GM18873 (cell line): ENCODE data around the gene ARHGAP19.
"Not testable (repeated sequence)": the region's sequence is repeated elsewhere in the genome, so short reads cannot be mapped to it uniquely, and the experiment has no call there.

Source experiments
- ATAC-seq: cut with Tn5 transposase; IDR thresholded peaks from one replicate; pipeline ENCODE4 v1.9.1; 2021; ENCODE audit warnings: mild to moderate bottlenecking, moderate library complexity, moderate number of reproducible peaks; ENCODE audit not compliant: unreplicated experiment, low FRiP score

ARHGAP19 gene

DNA sequence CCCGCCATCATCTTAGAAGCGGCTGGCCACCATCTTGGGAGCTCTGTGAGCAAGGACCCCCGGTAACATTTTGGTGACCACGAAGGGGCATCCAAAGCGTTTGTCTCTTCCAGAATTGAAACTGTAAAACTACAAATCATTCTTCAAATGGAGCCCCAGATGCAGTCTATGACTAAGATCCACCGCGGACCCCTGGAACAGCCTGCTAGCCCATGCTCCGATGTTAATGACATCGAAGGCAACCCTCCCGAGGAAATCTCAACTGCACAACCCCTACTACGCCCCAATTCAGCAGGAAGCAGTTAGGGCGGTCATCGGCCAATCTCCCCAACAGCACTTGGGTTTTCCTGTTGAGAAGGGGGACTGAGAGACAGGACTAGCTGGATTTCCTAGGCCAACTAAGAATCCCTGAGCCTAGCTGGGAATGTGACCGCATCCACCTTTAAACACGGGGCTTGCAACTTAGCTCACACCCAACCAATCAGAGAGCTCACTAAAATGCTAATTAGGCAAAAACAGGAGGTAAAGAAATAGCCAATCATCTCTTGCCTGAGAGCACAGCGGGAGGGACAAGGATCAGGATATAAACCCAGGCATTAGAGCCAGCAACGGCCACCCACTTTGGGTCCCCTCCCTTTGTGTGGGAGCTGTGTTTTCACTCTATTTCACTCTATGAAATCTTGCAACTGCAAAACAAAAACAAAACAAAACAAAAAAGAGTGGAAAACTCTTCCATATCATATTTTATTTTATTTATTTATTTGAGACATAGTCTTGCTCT lies 1.7 kb downstream of the ARHGAP19 start:
- ATAC-seq: not testable (repeated sequence)

DNA sequence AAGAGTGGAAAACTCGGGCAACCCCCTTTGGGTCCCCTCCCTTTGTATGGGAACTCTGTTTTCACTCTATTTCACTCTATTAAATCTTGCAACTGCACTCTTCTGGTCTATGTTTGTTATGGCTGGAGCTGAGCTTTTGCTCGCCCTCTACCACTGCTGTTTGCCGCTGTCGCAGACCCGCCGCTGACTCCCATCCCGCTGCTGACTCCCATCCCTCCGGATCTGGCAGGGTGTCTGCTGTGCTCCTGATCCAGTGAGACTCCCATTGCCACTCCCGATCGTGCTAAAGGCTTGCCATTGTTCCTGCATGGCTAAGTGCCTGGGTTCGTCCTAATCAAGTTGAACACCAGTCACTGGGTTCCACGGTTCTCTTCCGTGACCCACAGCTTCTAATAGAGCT lies 2.4 kb downstream of the ARHGAP19 start:
- not testable (repeated sequence) for ATAC-seq

DNA sequence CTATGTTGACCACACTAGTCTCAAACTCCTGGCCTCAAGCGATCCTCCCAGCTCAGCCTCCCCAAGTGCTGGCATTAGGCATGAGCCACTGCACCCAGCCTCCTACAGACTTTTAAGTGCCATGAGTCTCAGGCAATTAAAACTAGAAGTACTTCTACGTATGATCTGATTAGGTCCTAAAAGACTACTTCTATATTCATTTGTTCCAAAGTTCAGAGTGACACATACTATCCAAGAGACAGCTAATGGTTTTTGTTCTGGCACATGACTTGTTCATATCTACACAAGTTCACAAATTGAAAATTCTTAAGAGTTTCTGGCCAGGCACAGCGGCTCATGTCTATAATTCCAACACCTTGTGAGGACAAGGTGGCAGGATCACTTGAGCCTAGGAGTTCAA lies 11.7 kb downstream of the ARHGAP19 start:
- ATAC-seq: no peak

DNA sequence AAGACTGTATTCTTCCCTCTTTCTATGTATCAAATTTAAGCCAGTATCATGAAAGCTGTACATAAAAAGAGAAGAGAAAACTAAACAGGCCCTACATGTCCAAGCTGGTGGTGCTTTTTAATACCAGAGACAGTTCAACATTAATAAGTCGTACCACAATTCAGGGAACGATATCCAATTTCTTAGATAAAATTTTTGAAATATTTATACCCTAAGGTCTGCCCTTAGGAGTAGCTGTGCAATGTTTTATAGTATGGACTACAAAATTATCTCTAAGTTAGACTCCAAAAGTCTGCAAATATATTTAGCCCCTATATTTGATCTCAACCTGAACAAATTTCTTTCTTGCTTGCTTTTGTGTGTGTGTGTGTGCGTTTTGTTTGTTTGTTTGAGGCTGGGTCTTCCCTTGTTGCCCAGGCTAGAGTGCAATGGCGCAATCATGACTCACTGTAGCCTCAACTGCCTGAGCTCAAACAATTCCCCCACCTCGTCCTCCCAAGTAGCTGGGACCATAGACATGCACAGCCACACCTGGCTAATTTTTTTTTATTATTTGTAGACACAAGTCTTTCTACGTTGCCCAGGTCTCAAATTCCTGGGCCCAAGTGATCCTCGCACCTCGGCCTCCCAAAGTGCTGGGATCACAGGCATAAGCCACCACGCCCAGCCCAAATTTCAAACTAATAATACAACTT lies 13.2 kb downstream of the ARHGAP19 start:
- no peak for ATAC-seq

DNA sequence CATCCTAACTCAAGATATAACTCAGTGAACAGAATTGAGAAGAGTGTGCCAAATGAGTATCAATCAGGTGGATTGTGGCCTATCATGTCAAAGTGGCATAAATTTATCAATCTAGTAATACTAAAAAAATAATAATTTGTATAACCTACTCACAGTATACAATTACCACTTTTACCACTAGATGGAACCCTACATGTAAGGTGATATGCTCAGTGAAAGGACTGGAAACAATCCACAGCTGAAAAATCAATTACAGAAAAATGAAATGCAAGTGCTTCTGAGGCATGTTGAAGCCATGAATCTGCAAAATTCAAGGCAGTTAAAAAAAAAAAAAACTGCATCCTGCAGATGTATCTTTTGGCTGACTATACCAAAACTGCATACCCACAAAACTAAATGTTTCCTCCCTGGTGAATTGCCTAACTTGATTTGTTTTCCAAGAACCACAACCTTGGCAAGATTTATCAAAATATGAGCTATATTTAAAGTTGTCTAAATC lies 13.9 kb downstream of the ARHGAP19 start:
- ATAC-seq: no peak

DNA sequence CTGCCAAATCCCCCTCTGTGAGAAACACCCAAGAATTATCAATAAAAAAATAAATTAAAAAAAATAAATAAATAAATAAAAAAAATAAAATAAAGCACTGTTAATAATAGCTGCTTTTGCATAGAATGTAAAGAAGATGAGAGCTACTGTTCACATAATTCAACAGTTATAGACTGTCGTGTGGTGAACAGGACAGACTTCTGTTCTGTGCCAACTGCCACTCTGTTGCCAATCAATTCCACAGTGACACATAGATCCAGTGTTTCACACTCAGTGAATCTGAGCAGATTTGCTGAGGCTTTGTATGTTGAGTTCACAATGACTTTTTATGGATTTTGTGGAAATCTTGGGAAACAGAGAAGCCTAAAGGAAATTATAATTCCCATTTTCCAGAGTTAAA lies 14.9 kb downstream of the ARHGAP19 start:
- ATAC-seq: no peak

DNA sequence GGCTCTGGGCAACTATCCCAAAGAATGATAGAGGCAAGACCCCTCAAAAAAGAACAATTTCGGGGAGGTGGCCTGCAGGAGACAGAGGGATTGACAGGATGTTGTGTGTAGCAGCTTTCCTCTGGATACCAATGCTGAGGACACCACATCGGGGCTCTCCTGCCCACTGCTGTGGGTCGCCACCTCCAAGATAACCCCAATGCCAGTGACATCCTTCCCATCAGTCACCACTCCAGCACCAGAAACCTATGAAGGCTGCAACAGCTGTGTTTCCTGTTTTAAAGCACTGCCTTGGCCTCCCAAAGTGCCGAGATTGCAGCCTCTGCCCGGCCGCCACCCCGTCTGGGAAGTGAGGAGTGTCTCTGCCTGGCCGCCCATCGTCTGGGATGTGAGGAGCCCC lies 17.6 kb downstream of the ARHGAP19 start:
- no peak for ATAC-seq

DNA sequence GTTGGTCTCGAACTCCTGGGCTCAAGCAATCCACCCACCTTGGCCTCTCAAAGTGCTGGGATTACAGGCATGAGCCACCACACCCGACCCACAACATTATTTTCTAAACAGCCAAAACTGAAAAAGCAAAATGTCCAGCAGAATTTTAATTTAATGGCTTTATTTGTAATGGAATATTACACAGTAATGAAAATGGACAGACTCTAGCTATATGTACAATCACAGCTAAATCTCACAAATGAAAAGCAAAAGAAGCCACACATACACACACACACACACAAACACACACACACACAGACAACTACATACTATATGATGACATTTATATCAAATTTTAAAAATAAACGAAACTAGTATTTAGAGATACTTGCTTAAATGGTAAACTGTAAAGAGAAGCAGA lies 18.7 kb downstream of the ARHGAP19 start:
- no peak for ATAC-seq

DNA sequence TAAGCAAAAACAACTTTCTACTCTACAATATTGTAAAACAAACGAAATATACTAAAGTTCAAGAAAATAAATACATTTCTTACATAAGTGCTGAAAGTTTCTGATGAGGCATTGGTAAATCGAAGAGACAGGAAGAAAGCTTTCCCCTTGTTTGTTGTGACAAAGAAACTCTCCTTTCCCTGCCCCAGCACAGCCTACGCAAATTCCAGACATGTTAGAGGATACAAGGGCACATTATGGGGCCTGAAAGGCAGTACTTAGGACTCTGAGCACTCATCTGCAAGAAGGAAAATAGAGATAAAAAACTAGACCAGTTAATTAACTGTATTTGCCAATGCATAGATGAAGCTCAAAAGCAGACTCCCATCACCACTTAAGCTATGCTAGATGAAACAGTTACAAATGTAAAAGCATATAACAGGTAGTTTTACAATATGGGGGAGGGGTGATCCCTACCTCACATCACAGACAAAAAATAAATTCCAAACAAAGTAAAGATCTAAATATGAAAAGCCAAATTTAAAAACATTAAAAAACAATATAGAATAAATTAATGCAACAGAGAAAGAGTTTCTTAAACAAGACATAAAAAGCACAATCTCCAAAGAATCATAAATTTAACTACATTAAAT lies 21.8 kb downstream of the ARHGAP19 start:
- no peak for ATAC-seq

DNA sequence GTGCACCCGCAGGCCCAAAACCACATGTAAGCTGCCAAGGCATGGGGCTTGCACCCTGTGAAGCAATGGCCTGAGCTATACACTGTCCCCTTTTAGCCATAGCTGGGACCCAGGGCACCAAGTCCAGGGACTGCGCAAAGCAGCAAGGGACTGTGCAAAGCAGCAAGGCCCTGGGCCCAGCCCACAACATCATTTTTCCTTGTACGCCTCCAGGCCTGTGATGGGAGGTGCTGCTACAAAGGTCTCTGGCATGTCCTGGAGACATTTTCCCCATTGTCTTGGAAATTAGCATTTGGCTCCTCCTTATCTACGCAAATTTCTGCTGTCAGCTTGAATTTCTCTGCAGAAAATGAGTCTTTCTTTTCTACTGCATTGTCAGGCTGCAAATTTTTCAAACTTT lies 24.8 kb downstream of the ARHGAP19 start:
- no peak for ATAC-seq

DNA sequence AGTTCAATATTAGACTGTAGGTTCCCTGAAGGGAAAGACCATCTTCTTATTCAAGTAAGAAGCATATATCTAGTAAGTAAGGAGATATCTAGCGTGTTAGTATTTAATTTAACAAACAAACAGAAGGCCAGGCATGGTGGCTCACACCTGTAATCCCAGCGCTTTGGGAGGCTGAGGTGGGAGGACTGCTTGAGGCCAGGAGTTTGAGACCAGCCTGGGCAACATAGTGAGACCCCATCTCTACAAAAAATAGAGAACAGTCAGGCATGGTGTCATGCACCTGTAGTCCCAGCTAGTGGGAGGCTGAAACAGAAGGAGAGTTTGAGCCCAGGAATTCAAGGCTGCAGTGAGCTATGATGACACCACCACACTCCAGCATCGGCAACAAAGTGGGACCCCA lies 27.3 kb downstream of the ARHGAP19 start:
- ATAC-seq: not testable (repeated sequence)

DNA sequence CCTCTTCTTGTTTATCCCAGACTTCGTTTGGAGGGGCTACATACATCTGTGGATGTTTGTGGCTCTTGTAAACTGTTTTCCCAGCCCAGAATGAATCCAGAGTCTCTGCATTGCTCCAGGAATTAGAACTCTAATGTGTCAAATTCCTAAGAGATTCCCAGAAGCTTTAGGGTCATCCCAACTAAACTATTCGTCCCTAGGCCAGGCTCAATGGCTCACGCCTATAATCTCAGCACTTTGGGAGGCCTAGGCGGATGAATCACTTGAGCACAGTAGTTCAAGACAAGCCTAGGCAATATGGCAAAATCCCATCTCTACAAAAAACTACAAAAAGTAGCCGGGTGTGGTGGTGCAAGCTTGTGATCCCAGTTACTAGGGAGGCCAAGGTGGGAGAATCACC lies 28.5 kb downstream of the ARHGAP19 start:
- ATAC-seq: no peak

DNA sequence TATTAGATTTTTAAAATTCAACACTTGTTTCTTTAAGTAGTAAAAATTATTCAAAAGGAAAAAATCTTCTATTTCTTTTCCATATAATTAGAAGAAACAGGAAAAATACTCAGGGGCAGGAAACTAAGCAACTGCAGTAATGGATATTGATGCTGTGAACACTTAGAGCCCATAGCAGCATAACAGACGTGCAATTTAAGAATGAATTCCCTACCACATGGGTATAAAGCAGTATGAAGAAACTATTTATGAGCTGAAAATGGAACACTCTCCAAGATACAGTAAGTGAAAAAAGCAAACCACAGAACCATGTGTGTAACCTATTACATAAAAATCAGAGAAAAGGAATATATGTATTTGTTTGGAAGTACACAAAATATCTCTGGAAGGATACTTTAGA lies 30.8 kb downstream of the ARHGAP19 start:
- no peak for ATAC-seq

DNA sequence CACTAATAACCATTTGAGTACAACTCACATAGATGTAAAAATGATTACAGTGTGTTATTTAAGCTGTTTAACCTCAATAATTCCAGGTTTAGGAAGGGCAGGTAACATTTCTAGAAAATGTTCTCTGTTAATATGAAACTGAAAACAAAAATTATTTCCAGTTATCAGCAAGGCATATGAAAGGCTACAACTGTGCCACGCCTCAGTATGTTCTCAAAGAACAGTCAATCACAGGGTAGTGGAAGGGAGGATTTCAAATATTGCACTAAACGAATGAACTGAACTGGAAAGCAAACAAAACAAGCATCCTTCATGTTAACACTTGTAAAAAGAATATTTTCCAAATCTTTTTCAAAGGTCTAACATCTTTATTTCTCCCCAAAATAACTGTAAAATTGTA lies 31.3 kb downstream of the ARHGAP19 start:
- no peak for ATAC-seq

DNA sequence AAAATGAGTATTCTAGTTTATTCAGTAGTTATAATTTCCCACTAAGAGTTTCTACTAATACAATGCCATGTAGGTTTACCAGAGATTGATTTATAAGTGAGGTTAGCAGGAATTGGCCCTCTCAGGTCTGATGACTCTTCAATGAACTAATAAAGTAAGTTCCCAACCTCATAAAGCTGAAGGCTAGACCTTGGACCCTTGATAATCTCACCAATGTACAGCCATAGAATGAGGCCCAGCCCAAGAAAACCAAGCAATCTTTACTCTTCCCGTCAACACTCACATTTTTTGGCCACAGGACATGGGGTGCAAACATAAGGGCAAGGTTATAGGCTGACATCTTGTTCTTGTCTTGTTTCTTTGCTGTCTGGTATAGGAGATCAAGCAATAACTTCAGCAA lies 33.3 kb downstream of the ARHGAP19 start:
- ATAC-seq: no peak

DNA sequence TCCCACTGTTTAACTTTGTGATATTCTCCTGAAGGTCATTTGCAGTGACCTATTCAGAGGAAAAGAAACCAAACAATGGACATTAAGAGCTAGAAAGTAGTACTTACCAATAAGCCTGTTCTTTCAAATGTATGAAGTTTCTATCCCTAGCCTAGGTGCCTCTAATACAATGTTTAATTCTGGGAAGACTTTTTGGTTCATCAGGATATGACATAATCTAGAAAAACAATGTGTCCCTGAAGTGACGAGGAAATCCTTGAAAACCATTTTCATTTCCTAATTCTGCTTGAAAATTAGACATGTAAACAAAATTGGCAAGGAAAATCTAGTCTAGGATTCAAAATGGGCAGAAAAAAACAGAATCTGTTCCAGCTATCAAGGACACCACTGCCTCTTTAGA lies 36.1 kb downstream of the ARHGAP19 start:
- no peak for ATAC-seq

DNA sequence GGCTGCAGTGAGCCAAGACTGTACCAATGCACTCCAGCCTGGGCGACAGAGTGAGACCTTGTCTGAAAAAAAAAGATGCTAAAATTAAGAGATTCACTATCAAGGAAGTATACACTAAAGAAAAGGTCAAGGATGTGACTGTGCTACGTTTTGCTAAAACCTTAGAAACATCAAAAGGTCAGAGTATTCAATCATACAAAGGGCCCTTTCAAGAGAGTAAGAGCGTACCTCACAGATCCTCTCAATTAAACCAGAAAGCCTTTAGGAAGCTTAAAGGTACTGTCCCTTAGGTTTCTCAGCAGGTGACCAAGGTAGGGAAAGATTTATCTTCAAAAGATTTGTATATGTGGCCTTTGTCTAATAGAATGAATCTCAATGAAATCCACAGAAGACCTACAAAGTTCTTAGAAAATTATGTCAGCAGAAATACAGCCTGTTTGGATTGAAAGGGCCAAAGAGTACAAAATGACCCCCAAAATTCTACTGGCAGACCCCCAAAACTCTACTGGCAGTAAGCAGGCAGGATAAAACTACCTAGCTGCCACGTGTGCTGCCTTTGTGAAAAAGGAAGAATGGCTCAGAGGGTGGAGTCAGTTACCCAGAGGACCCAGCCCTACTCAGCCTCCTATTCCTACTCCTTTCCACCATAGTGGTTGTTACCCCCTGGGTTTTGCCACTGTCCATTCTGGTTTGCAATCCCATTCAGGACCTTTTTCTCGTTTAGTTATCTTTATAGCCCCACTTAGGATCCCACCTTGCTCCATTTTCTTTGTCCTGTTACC lies 36.7 kb downstream of the ARHGAP19 start:
- ATAC-seq: no peak

DNA sequence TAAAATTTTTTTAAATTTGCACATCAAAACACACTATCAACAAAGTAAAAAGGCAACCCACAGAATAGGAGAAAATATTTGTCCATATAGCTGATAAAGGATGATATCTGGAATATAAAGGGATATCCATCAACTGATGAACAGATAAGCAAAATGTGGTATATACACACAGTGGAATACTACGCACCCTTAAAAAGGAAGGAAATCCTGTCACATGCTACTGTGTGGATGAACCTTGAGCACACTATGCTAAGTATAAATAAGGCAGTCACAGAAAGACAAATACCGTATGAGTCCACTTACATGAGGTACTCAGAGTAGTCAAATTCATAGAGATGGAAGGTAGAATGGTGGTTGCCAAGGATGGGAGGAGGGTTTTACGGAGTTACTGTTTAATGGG lies 37.7 kb downstream of the ARHGAP19 start:
- ATAC-seq: no peak

DNA sequence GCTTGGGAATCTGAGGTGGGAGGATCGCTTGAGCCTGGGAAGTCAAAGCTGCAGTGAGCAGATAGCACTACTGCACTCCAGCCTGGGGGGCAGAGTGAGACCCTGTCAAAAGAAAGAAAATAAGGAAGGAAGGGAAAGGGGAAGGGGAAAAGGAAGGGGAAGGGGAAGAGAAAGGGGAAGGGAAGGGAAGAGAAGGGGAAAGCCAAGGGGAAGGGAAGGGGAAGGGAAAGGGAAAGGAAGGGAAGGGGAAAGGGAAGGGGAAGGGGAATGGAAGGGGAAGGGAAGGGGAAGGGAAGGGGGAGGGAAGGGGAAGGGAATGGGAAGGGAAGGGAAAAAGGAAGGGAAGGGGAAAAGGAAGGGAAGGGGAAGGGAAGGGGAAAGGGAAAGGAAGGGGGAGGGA lies 41.5 kb downstream of the ARHGAP19 start:
- no peak for ATAC-seq

DNA sequence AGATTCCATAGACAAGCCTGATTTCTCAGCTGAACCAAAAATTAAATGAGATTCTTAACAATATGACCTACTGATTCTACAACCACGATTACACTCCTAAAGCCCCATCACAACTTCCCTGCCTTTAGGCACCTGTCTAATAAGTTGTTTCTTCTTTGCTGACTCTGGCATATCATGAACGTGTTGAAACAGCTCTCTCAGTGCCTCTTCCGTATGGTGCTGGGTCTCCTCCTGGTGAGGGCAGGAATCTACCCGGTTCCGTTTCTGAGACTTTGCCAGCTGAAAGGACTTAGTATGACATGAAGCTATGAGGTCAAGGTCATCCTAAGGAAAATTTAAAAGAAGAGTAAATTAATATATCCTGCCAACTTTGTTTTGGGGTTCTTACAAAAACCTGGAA lies 48.6 kb downstream of the ARHGAP19 start:
- no peak for ATAC-seq

DNA sequence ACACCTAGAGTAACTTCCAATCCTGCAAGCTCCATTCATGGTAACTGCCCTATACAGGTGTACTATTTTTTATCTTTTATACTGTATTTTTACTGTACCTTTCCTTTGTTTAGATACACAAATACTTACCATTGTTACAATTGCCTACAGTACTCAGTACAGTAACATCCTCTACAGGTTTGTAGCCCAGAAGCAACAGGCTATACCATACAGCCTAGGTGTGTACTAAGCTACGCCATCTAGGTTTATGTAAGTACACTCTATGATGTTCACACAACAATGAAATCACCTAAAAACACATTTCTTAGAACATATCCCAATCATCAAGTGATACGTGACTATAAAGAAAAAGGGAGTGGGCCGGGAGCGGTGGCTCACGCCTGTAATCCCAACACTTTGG lies 53.6 kb downstream of the ARHGAP19 start:
- ATAC-seq: no peak
